K562 (cell line): ENCODE data around the gene CDCP2. TPM values are rescaled to one million over a fixed set of nuclear protein-coding genes. Genes with fewer than 3 reads are reported as not detected.
A peak's percentile ranks its signal among the peaks of the same experiment; 100 is the strongest.

Source experiments
- BMI1 ChIP-seq: fragments of 150-350 bp; IDR thresholded peaks from 2 replicates; pipeline ENCODE4 v1.6.1; 2014; ENCODE audit warnings: low read length
- CCNT2 ChIP-seq: IDR thresholded peaks from 2 replicates; pipeline ENCODE4 v1.6.1; 2011; ENCODE audit warnings: borderline replicate concordance, low read depth, mild to moderate bottlenecking, moderate library complexity, mixed read lengths, low read length; ENCODE audit not compliant: insufficient read length; ENCODE audit errors: extremely low read depth
- HMGN3 ChIP-seq: IDR thresholded peaks from 2 replicates; pipeline ENCODE4 v1.6.1; 2011; ENCODE audit warnings: borderline replicate concordance, low read depth, mild to moderate bottlenecking, mixed read lengths, low read length; ENCODE audit not compliant: insufficient read length; ENCODE audit errors: extremely low read depth
- MIER1 ChIP-seq: fragments of 450-650 bp; IDR thresholded peaks from 2 replicates; pipeline ENCODE4 v1.6.1; 2016; ENCODE audit warnings: antibody characterized with exemption, mild to moderate bottlenecking, low read depth
- POLR2G ChIP-seq: fragments of 200-400 bp; formaldehyde crosslinking; IDR thresholded peaks from 2 replicates; pipeline ENCODE4 v1.6.1; 2017; ENCODE audit warnings: low read depth, mild to moderate bottlenecking, antibody characterized with exemption, low read length, moderate library complexity
- PTBP1 ChIP-seq: fragments of 200-400 bp; formaldehyde crosslinking; IDR thresholded peaks from 2 replicates; pipeline ENCODE4 v1.6.1; 2017; ENCODE audit warnings: low read depth, low read length
- SP1 ChIP-seq: sonication (generic); formaldehyde crosslinking; IDR thresholded peaks from 2 replicates; pipeline ENCODE4 v1.8.1; 2022; ENCODE audit warnings: mild to moderate bottlenecking, missing genetic modification reagents
- TCFL5 ChIP-seq: fragments of 250-450 bp; sonication (Bioruptor Pico); conservative IDR thresholded peaks from 2 replicates; pipeline ENCODE4 v1.6.1; 2021; ENCODE audit warnings: mild to moderate bottlenecking, moderate library complexity, matching md5 sums
- ZBTB17 ChIP-seq: fragments of 450-650 bp; formaldehyde crosslinking; IDR thresholded peaks from 2 replicates; pipeline ENCODE4 v1.4.0; 2020; ENCODE audit warnings: mild to moderate bottlenecking
- ZNF134 ChIP-seq: fragments of 250-450 bp; sonication (Bioruptor Pico); conservative IDR thresholded peaks from 2 replicates; pipeline ENCODE4 v1.4.0; 2020
- ZNF354B ChIP-seq: fragments of 250-450 bp; sonication (Bioruptor Pico); IDR thresholded peaks from 2 replicates; pipeline ENCODE4 v1.4.0; 2020
- polyA plus RNA-seq, 8 experiments: library from polyadenylated mRNA; depleted of rRNA in 4 of 8; stranded (reverse) in 5 of 8; unstranded in 3 of 8; fragments of >200 nt; fragmentation: Nextera tagmentation in 2 of 8; fragmentation: Illumina TruSeq in 1 of 8; extraction: Ambion mirVana in 2 of 8; extraction: Trizol in 1 of 8; gene quantifications; 2 replicates each; pipeline versions ENCODE4 v1.2.1 to v1.2.3, GENCODE V29; 2011 to 2014; ENCODE audit warnings: inconsistent platforms in 1 of 8, missing spikeins in 1 of 8
- total RNA-seq, 7 experiments: library from RNA; depleted of rRNA in 6 of 7; stranded (reverse); fragments of >200 nt in 6 of 7; fragmentation: Illumina TruSeq in 2 of 7; extraction: Trizol in 2 of 7; gene quantifications; 2 replicates each; pipeline versions ENCODE4 v1.2.1 to v1.2.3, GENCODE V29; 2011 to 2021; ENCODE audit warnings: low replicate concordance in 1 of 7
- TF ChIP-seq, protein P1 (sequence below): fragments of 250-450 bp; sonication (Bioruptor Pico); IDR thresholded peaks from 2 replicates; pipeline ENCODE4 v1.4.0; 2020
- TF ChIP-seq, protein P2 (sequence below): IDR thresholded peaks from 2 replicates; pipeline ENCODE4 v1.6.1; 2011; ENCODE audit not compliant: insufficient read length; ENCODE audit errors: extremely low read depth
- TF ChIP-seq, protein P3 (sequence below), 2 experiments: fragments of 450-650 bp; IDR thresholded peaks; 2 replicates each; pipeline ENCODE4 v1.6.1; 2016
- TF ChIP-seq, protein P4 (sequence below), 2 experiments: fragments of 450-650 bp in 1 of 2; sonication (generic) in 1 of 2; formaldehyde crosslinking; conservative IDR thresholded peaks; 2 replicates each; pipeline versions ENCODE4 v1.4.0 to v1.8.1; 2020 to 2022; ENCODE audit warnings: mild to moderate bottlenecking in 1 of 2, missing genetic modification reagents in 1 of 2

Gene CDCP2
- total and polyA plus RNA-seq, 9 of the 15 experiments (the other 6 are each of a cell fraction or from before 2014, with no cell fraction given) = not detected

DNA sequence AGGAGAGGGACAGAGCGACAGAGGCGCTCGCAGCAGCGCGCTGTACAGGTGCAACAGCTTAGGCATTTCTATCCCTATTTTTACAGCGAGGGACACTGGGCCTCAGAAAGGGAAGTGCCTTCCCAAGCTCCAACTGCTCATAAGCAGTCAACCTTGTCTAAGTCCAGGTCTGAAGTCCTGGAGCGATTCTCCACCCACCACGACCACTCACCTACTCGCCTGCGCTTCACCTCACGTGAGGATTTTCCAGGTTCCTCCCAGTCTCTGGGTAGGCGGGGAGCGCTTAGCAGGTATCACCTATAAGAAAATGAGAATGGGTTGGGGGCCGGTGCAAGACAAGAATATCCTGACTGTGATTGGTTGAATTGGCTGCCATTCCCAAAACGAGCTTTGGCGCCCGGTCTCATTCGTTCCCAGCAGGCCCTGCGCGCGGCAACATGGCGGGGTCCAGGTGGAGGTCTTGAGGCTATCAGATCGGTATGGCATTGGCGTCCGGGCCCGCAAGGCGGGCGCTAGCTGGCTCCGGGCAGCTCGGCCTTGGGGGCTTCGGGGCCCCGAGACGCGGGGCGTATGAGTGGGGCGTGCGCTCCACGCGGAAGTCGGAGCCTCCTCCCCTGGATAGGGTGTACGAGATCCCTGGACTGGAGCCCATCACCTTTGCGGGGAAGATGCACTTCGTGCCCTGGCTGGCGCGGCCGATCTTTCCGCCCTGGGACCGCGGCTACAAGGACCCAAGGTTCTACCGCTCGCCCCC is 47.1 kb upstream of the CDCP2 start, which contains the start of the genes CYB5RL and MRPL37 (continued):
- TF ChIP-seq, protein P1, sequence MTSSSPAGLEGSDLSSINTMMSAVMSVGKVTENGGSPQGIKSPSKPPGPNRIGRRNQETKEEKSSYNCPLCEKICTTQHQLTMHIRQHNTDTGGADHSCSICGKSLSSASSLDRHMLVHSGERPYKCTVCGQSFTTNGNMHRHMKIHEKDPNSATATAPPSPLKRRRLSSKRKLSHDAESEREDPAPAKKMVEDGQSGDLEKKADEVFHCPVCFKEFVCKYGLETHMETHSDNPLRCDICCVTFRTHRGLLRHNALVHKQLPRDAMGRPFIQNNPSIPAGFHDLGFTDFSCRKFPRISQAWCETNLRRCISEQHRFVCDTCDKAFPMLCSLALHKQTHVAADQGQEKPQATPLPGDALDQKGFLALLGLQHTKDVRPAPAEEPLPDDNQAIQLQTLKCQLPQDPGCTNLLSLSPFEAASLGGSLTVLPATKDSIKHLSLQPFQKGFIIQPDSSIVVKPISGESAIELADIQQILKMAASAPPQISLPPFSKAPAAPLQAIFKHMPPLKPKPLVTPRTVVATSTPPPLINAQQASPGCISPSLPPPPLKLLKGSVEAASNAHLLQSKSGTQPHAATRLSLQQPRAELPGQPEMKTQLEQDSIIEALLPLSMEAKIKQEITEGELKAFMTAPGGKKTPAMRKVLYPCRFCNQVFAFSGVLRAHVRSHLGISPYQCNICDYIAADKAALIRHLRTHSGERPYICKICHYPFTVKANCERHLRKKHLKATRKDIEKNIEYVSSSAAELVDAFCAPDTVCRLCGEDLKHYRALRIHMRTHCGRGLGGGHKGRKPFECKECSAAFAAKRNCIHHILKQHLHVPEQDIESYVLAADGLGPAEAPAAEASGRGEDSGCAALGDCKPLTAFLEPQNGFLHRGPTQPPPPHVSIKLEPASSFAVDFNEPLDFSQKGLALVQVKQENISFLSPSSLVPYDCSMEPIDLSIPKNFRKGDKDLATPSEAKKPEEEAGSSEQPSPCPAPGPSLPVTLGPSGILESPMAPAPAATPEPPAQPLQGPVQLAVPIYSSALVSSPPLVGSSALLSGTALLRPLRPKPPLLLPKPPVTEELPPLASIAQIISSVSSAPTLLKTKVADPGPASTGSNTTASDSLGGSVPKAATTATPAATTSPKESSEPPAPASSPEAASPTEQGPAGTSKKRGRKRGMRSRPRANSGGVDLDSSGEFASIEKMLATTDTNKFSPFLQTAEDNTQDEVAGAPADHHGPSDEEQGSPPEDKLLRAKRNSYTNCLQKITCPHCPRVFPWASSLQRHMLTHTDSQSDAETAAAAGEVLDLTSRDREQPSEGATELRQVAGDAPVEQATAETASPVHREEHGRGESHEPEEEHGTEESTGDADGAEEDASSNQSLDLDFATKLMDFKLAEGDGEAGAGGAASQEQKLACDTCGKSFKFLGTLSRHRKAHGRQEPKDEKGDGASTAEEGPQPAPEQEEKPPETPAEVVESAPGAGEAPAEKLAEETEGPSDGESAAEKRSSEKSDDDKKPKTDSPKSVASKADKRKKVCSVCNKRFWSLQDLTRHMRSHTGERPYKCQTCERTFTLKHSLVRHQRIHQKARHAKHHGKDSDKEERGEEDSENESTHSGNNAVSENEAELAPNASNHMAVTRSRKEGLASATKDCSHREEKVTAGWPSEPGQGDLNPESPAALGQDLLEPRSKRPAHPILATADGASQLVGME = 0 out of 2 replicates have a peak, but pooled peaks have one; percentile 71
- TF ChIP-seq ZNF354B (CRISPR knock-in tag) (no peak), PTBP1 (0 out of 2 replicates have a peak, but pooled peaks have one; percentile 38), MIER1 (no peak), BMI1 (no peak), TCFL5 (no peak), ZBTB17 (CRISPR knock-in tag) (0 out of 2 replicates have a peak, but pooled peaks have one; percentile 47), CCNT2 (peak; percentile 60), POLR2G (peak; percentile 99), SP1 (CRISPR knock-in tag) (peak; percentile 75; the same call in 1 of the 2 replicates), ZNF134 (CRISPR knock-in tag) (0 out of 2 replicates have a peak, but pooled peaks have one; percentile 18), HMGN3 (peak; percentile 71)
- TF ChIP-seq, protein P2, sequence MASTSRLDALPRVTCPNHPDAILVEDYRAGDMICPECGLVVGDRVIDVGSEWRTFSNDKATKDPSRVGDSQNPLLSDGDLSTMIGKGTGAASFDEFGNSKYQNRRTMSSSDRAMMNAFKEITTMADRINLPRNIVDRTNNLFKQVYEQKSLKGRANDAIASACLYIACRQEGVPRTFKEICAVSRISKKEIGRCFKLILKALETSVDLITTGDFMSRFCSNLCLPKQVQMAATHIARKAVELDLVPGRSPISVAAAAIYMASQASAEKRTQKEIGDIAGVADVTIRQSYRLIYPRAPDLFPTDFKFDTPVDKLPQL = no peak
- TF ChIP-seq, protein P3, sequence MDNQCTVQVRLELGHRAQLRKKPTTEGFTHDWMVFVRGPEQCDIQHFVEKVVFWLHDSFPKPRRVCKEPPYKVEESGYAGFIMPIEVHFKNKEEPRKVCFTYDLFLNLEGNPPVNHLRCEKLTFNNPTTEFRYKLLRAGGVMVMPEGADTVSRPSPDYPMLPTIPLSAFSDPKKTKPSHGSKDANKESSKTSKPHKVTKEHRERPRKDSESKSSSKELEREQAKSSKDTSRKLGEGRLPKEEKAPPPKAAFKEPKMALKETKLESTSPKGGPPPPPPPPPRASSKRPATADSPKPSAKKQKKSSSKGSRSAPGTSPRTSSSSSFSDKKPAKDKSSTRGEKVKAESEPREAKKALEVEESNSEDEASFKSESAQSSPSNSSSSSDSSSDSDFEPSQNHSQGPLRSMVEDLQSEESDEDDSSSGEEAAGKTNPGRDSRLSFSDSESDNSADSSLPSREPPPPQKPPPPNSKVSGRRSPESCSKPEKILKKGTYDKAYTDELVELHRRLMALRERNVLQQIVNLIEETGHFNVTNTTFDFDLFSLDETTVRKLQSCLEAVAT (IDR thresholded peaks at IDR 0.05) = no peak
- TF ChIP-seq, protein P4, sequence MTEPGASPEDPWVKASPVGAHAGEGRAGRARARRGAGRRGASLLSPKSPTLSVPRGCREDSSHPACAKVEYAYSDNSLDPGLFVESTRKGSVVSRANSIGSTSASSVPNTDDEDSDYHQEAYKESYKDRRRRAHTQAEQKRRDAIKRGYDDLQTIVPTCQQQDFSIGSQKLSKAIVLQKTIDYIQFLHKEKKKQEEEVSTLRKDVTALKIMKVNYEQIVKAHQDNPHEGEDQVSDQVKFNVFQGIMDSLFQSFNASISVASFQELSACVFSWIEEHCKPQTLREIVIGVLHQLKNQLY (CRISPR knock-in tag; conservative IDR thresholded peaks at IDR 0.05) = no peak
